HG02610 (cell line): ENCODE data around the gene GGCT.

Source experiments
- ATAC-seq: cut with Tn5 transposase; IDR thresholded peaks from one replicate; pipeline ENCODE4 v1.9.1; 2021; ENCODE audit warnings: mild to moderate bottlenecking, moderate library complexity; ENCODE audit not compliant: unreplicated experiment

GGCT gene

GRCh38 chr7:30479202-30480120 lies 25.2 kb downstream of the GGCT start:
- ATAC-seq = no peak

- ATAC-seq = peak; percentile 83
These were observed 26.1 kb downstream of the GGCT start, which contains the start of gene NOD1 for GRCh38 chr7:30478349-30479201. NOD1 (minus strand) TSS chr7:30478784; CDS start chr7:30456921, 21,863 bp downstream.

GRCh38 chr7:30476459-30477145 lies 28.0 kb downstream of the GGCT start:
- no peak for ATAC-seq

GRCh38 chr7:30475580-30475979 lies 29.0 kb downstream of the GGCT start:
- no peak for ATAC-seq

GRCh38 chr7:30474893-30475292 lies 29.7 kb downstream of the GGCT start:
- no peak for ATAC-seq

- no peak for ATAC-seq
These were observed 30.1 kb downstream of the GGCT start for GRCh38 chr7:30474485-30474884.

GRCh38 chr7:30473903-30474302 lies 30.7 kb downstream of the GGCT start:
- ATAC-seq = no peak

GRCh38 chr7:30472784-30473775 lies 31.5 kb downstream of the GGCT start:
- no peak for ATAC-seq

GRCh38 chr7:30472081-30472783 lies 32.4 kb downstream of the GGCT start:
- ATAC-seq = no peak

GRCh38 chr7:30471205-30471604 lies 33.4 kb downstream of the GGCT start:
- ATAC-seq = no peak

GRCh38 chr7:30470771-30471170 lies 33.9 kb downstream of the GGCT start:
- no peak for ATAC-seq

GRCh38 chr7:30470163-30470770 lies 34.4 kb downstream of the GGCT start:
- ATAC-seq = no peak

- ATAC-seq = no peak
These were observed 35.3 kb downstream of the GGCT start for GRCh38 chr7:30469303-30469702.

GRCh38 chr7:30468791-30469190 lies 35.8 kb downstream of the GGCT start:
- no peak for ATAC-seq

GRCh38 chr7:30468041-30468440 lies 36.6 kb downstream of the GGCT start:
- ATAC-seq = no peak

GRCh38 chr7:30467271-30467670 lies 37.4 kb downstream of the GGCT start:
- no peak for ATAC-seq

GRCh38 chr7:30466266-30466665 lies 38.4 kb downstream of the GGCT start:
- ATAC-seq = no peak

- ATAC-seq = no peak
These were observed 38.8 kb downstream of the GGCT start for GRCh38 chr7:30465811-30466180.
